ENCODE data around the gene SRSF10.

- no peak for TF ChIP-seq CTCF (IDR thresholded peaks at IDR 0.05 in 2 of 3, conservative IDR thresholded peaks at IDR 0.05 in 1 of 3; ENCODE audit: borderline replicate concordance in 1 of 3, insufficient read depth in 1 of 3, low read depth in 2 of 3, low read length in 2 of 3)
- no peak for TF ChIP-seq RAD21 (IDR thresholded peaks at IDR 0.05; ENCODE audit: low read depth)
- no peak for TF ChIP-seq EZH2 (IDR thresholded peaks at IDR 0.05)
- TF ChIP-seq ZFX (IDR thresholded peaks at IDR 0.05): no peak
- TF ChIP-seq POLR2AphosphoS5 (IDR thresholded peaks at IDR 0.05; ENCODE audit: low read depth, low read length): no peak
- TF ChIP-seq CEBPB (IDR thresholded peaks at IDR 0.05; ENCODE audit: low read depth): no peak
- no peak for TF ChIP-seq TCF7L2 (IDR thresholded peaks at IDR 0.05; ENCODE audit: borderline replicate concordance, extremely low read depth, insufficient read depth, insufficient read length)
- TF ChIP-seq ATF3 (IDR thresholded peaks at IDR 0.05): no peak
- TF ChIP-seq SP1 (IDR thresholded peaks at IDR 0.05; ENCODE audit: low read depth): no peak
- TF ChIP-seq ZNF274 (IDR thresholded peaks at IDR 0.05; ENCODE audit: low read depth, low read length): no peak
- no peak for TF ChIP-seq POLR2A (IDR thresholded peaks at IDR 0.05; ENCODE audit: borderline replicate concordance, extremely low read depth, insufficient read depth, insufficient read length)
- TF ChIP-seq EZH2phosphoT487 (IDR thresholded peaks at IDR 0.05; ENCODE audit: borderline replicate concordance): no peak
- no peak for TF ChIP-seq YY1 (IDR thresholded peaks at IDR 0.05; ENCODE audit: extremely low read depth, insufficient replicate concordance, low read depth, low read length)
These were observed 15.3 kb upstream of the SRSF10 start for GRCh38 chr1:23995431-23995837.
